ENCODE results near the gene KPRP. TPM values are rescaled to one million over a fixed set of nuclear protein-coding genes. Genes with fewer than 3 reads are reported as not detected.

KPRP gene
- total and polyA plus RNA-seq, 7 donors: 0.17 TPM; not detected in 6

DNA sequence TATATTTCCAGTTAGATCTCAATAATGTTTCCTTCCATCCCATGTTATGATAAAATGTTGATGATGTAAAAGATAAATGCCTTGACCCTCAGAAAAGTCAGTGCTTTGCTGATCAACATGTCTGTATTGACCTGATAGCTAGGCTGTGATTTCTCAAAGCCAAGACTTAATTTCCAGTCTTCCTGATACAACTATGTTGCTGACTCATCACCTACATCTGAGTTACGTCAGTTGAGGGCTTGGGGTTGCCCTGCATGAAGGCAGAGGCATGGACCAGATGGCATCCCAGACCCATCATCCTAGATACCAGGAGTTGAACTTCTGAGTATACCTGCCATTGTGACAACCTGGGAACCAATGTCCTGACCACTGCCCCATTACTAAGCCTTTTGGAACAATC, 43.5 kb downstream of the KPRP start:
- H3K4me1 ChIP-seq: no peaks in the 10 kb centered on the region
- no peak overlapping the region for H3K4me3 ChIP-seq
- no peaks in the 10 kb centered on the region for H3K36me3 ChIP-seq (ENCODE audit: insufficient read depth in 1 of 2, low read depth in 1 of 2)
- no peak for TF ChIP-seq CTCF (IDR thresholded peaks at IDR 0.05)
- H3K27ac ChIP-seq: no peak overlapping the region
- WGBS, 3 donors: 55 to 61% (median 58%) methylated on average over 1 of the region's 1 CpG
- intact Hi-C loops (cut with DNase I): no loop called here
- no peaks in the 10 kb centered on the region for H3K27me3 ChIP-seq (ENCODE audit: insufficient read depth in 3 of 3, low read length in 2 of 3)
- DNase-seq (no peak), ATAC-seq (no peak)
- no peaks in the 10 kb centered on the region for H3K9me3 ChIP-seq

DNA sequence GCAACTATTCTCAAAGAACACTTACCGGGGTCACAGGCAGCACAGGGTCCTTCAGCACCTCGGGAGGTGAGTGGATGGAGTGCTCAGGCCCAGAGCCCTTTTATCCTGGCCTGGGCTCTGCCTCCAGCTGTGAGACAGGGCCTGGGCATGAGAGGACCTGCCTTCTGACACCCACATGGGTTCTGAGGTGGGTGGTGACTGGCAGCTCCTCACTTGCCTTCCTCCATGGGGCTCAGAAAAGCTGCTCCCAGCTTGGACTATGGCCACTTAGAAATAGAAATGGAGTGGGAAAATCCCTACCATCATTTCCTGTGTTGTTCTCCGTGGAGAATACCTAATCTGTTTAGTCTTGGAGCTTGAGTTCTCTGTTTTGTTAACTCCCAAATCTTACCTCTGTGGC, 48.8 kb downstream of the KPRP start, which contains the start of gene LCE1C:
Gene LCE1C, minus strand, starts transcription at position 76 of the 400 bp plus-strand sequence. CDS start 1,173 bp downstream, outside the sequence.
- no peak for TF ChIP-seq CTCF (IDR thresholded peaks at IDR 0.05)
- Histone ChIP-seq H3K27ac (no peak within 1 kb of the TSS), H3K36me3 (ENCODE audit: insufficient read depth in 1 of 2, low read depth in 1 of 2) (no peaks in the 10 kb centered on the region), H3K4me1 (no peaks in the 10 kb centered on the region), H3K4me3 (no peak within 1 kb of the TSS), H3K27me3 (ENCODE audit: insufficient read depth in 3 of 3, low read length in 2 of 3) (peaks cover 0 to 1% (median 0%) of the 10 kb centered on the region in 3 donors), H3K9me3 (no peaks in the 10 kb centered on the region)
- intact Hi-C loops (cut with DNase I): no loop called here
- DNase-seq (no peak), ATAC-seq (no peak)
- WGBS, 3 donors: 44 to 53% (median 50%) methylated on average over 3 of the region's 3 CpGs

- H3K4me3 ChIP-seq: no peak overlapping the region
- H3K4me1 ChIP-seq: no peaks in the 10 kb centered on the region
- intact Hi-C loops (cut with DNase I): no loop called here
- DNase-seq (no peak), ATAC-seq (no peak)
- H3K36me3 ChIP-seq (ENCODE audit: insufficient read depth in 1 of 2, low read depth in 1 of 2): no peaks in the 10 kb centered on the region
- no peak overlapping the region for H3K27ac ChIP-seq
- WGBS, 3 donors: 49 to 56% (median 54%) methylated on average over 2 of the region's 2 CpGs
- H3K9me3 ChIP-seq: no peaks in the 10 kb centered on the region
- H3K27me3 ChIP-seq (ENCODE audit: insufficient read depth in 3 of 3, low read length in 2 of 3): peaks cover 0 to 1% (median 0%) of the 10 kb centered on the region in 3 donors
- TF ChIP-seq CTCF (IDR thresholded peaks at IDR 0.05): no peak
These were observed 53.2 kb downstream of the KPRP start for GRCh38 chr1:152811050-152811449.

Other genes with a start within 250 kb of the KPRP start
- not detected for gene LCE5A, start 247.2 kb upstream of the KPRP start, total RNA-seq
- gene LCE5A, start 247.2 kb upstream of the KPRP start, polyA plus RNA-seq: not detected
- not detected for gene CRCT1, start 243.5 kb upstream of the KPRP start, total RNA-seq
- not detected for gene CRCT1, start 243.5 kb upstream of the KPRP start, polyA plus RNA-seq
- gene LCE3E, start 191.2 kb upstream of the KPRP start, total RNA-seq: not detected
- gene LCE3E, start 191.2 kb upstream of the KPRP start, polyA plus RNA-seq: not detected
- gene LCE3D, start 177.5 kb upstream of the KPRP start, total RNA-seq: not detected
- not detected for gene LCE3D, start 177.5 kb upstream of the KPRP start, polyA plus RNA-seq
- gene LCE3C, start 157.8 kb upstream of the KPRP start, total RNA-seq: not detected
- not detected for gene LCE3C, start 157.8 kb upstream of the KPRP start, polyA plus RNA-seq
- gene LCE3B, start 144.2 kb upstream of the KPRP start, total RNA-seq: not detected
- not detected for gene LCE3B, start 144.2 kb upstream of the KPRP start, polyA plus RNA-seq
- gene LCE3A, start 134.9 kb upstream of the KPRP start, total RNA-seq: not detected
- gene LCE3A, start 134.9 kb upstream of the KPRP start, polyA plus RNA-seq: not detected
- gene LCE2D, start 94.6 kb upstream of the KPRP start, total RNA-seq: not detected
- not detected for gene LCE2D, start 94.6 kb upstream of the KPRP start, polyA plus RNA-seq
- not detected for gene LCE2C, start 82.7 kb upstream of the KPRP start, total RNA-seq
- not detected for gene LCE2C, start 82.7 kb upstream of the KPRP start, polyA plus RNA-seq
- gene LCE2B, start 71.9 kb upstream of the KPRP start, total RNA-seq: not detected
- not detected for gene LCE2B, start 71.9 kb upstream of the KPRP start, polyA plus RNA-seq
- not detected for gene LCE2A, start 59.7 kb upstream of the KPRP start, total RNA-seq
- not detected for gene LCE2A, start 59.7 kb upstream of the KPRP start, polyA plus RNA-seq
- not detected for gene LCE4A, start 49.9 kb upstream of the KPRP start, total RNA-seq
- gene LCE4A, start 49.9 kb upstream of the KPRP start, polyA plus RNA-seq: not detected
- gene LCE1F, start 17.1 kb downstream of the KPRP start, total RNA-seq: not detected
- not detected for gene LCE1F, start 17.1 kb downstream of the KPRP start, polyA plus RNA-seq
- gene LCE1E, start 28.2 kb downstream of the KPRP start, total RNA-seq: not detected
- not detected for gene LCE1E, start 28.2 kb downstream of the KPRP start, polyA plus RNA-seq
- not detected for gene LCE1D, start 38.7 kb downstream of the KPRP start, total RNA-seq
- not detected for gene LCE1D, start 38.7 kb downstream of the KPRP start, polyA plus RNA-seq
- gene LCE1C, start 48.6 kb downstream of the KPRP start, total RNA-seq: not detected
- not detected for gene LCE1C, start 48.6 kb downstream of the KPRP start, polyA plus RNA-seq
- not detected for gene LCE1B, start 53.9 kb downstream of the KPRP start, total RNA-seq
- gene LCE1B, start 53.9 kb downstream of the KPRP start, polyA plus RNA-seq: not detected
- gene LCE1A, start 69.4 kb downstream of the KPRP start, total RNA-seq: not detected
- gene LCE1A, start 69.4 kb downstream of the KPRP start, polyA plus RNA-seq: not detected
- not detected for gene LCE6A, start 84.8 kb downstream of the KPRP start, total RNA-seq
- not detected for gene LCE6A, start 84.8 kb downstream of the KPRP start, polyA plus RNA-seq
- not detected for gene LCE7A, start 102.0 kb downstream of the KPRP start, total RNA-seq
- gene LCE7A, start 102.0 kb downstream of the KPRP start, polyA plus RNA-seq: not detected
- gene SMCP, start 120.3 kb downstream of the KPRP start, total RNA-seq: not detected
- gene SMCP, start 120.3 kb downstream of the KPRP start, polyA plus RNA-seq: not detected
- not detected for gene IVL, start 150.5 kb downstream of the KPRP start, total RNA-seq
- under 1 TPM in 1 of 3 donors, not detected in 2; 0.04 TPM for gene IVL, start 150.5 kb downstream of the KPRP start, polyA plus RNA-seq
- gene SPRR5, start 189.2 kb downstream of the KPRP start, total RNA-seq: not detected
- gene SPRR5, start 189.2 kb downstream of the KPRP start, polyA plus RNA-seq: not detected
- gene SPRR4, start 212.6 kb downstream of the KPRP start, total RNA-seq: not detected
- gene SPRR4, start 212.6 kb downstream of the KPRP start, polyA plus RNA-seq: not detected
- not detected for gene SPRR1A, start 226.1 kb downstream of the KPRP start, total RNA-seq
- gene SPRR1A, start 226.1 kb downstream of the KPRP start, polyA plus RNA-seq: not detected
- 1 to 10 TPM in 1 of 4 donors, under 1 TPM in 1, not detected in 2; 0.32 to 1.1 TPM for gene SPRR3, start 243.7 kb downstream of the KPRP start, total RNA-seq
- gene SPRR3, start 243.7 kb downstream of the KPRP start, polyA plus RNA-seq: 1 to 10 TPM in 1 of 3 donors, under 1 TPM in 1, not detected in 1; 0.82 to 1.2 TPM

Measured in psoas muscle (tissue), 8 donors.